ENCODE measurements around the gene DDIAS.
"Not testable (repeated sequence)": the region's sequence is repeated elsewhere in the genome, so short reads cannot be mapped to it uniquely, and the experiment has no call there.

The DDIAS gene

DNA sequence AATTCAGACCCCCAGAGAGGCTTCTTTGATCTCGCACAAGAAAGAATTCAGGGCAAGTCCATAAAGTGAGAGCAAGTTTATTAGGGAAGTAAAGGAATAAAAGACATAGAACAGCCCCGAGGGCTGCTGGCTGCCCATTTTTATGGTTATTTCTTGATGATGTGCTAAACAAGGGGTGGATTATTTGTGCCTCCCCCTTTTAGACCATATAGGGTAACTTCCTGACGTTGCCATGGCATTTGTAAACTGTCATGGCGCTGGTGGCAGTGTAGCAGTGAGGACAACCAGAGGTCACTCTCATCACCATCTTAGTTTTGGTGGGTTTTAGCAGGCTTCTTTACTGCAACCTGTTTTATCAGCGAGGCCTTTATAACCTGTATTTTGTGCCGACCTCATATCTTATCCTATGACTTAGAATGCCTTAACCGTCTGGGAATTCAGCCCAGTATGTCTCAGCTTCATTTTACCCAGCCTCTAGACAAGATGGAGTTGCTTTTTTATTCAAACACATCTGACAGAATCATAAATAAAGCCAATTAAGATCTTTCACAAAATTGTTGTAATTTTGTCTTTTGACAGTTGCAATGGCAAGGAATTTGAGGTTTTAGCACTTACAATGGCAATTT, 7.6 kb downstream of the DDIAS start:
- H3K9ac ChIP-seq, result no peak overlapping the region
- H3K27me3 ChIP-seq (ENCODE audit: insufficient read depth, low read depth), result no peaks in the 10 kb centered on the region
- no peak overlapping the region for H3K4me3 ChIP-seq (IDR thresholded peaks at IDR 0.05; ENCODE audit: insufficient read depth, low read depth, low read length)
- H3K79me2 ChIP-seq (ENCODE audit: insufficient read depth, low read depth), result peaks cover 51% of the 10 kb centered on the region; the same call in 1 of the 2 replicates
- no peak overlapping the region for H3K27ac ChIP-seq
- TF ChIP-seq, protein P1, sequence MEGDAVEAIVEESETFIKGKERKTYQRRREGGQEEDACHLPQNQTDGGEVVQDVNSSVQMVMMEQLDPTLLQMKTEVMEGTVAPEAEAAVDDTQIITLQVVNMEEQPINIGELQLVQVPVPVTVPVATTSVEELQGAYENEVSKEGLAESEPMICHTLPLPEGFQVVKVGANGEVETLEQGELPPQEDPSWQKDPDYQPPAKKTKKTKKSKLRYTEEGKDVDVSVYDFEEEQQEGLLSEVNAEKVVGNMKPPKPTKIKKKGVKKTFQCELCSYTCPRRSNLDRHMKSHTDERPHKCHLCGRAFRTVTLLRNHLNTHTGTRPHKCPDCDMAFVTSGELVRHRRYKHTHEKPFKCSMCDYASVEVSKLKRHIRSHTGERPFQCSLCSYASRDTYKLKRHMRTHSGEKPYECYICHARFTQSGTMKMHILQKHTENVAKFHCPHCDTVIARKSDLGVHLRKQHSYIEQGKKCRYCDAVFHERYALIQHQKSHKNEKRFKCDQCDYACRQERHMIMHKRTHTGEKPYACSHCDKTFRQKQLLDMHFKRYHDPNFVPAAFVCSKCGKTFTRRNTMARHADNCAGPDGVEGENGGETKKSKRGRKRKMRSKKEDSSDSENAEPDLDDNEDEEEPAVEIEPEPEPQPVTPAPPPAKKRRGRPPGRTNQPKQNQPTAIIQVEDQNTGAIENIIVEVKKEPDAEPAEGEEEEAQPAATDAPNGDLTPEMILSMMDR (conservative IDR thresholded peaks at IDR 0.05; ENCODE audit: low read depth, low read length), result no peak
- H3K4me1 ChIP-seq (ENCODE audit: low read depth, poor library complexity, severe bottlenecking), result peaks cover 46% of the 10 kb centered on the region
- no peak overlapping the region; the same call in 1 of the 2 replicates for H3K4me2 ChIP-seq
- H4K20me1 ChIP-seq (ENCODE audit: insufficient read depth), result no peaks in the 10 kb centered on the region
- H2AFZ ChIP-seq (ENCODE audit: low read depth), result no peak overlapping the region
- H3K36me3 ChIP-seq (ENCODE audit: insufficient read depth), result peaks cover 5% of the 10 kb centered on the region; the same call in 1 of the 2 replicates

DNA sequence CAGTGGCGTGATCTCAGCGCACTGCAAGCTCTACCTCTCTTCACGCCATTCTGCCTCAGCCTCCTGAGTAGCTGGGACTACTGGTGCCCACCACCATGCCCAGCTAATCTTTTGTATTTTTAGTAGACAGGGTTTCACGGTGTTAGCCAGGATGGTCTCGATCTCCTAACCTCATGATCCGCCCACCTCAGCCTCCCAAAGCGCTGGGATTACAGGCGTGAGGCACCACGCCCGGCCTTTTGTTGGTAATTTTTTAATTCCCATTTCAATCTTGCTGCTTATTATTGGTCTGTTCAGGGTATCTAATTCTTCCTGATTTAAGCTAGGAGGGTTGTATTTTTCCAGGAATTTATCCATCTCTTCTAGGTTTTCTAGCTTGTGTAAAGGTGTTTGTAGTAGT, 18.2 kb downstream of the DDIAS start:
- not testable (repeated sequence) for H3K36me3 ChIP-seq (ENCODE audit: insufficient read depth); H3K4me3 ChIP-seq (IDR thresholded peaks at IDR 0.05; ENCODE audit: insufficient read depth, low read depth, low read length); H3K27me3 ChIP-seq (ENCODE audit: insufficient read depth, low read depth); H3K9ac ChIP-seq; H4K20me1 ChIP-seq (ENCODE audit: insufficient read depth); H3K79me2 ChIP-seq (ENCODE audit: insufficient read depth, low read depth); H2AFZ ChIP-seq (ENCODE audit: low read depth)
- H3K27ac ChIP-seq, result peak overlapping the region; percentile 20; the same call in 1 of the 2 replicates
- H3K4me1 ChIP-seq (ENCODE audit: low read depth, poor library complexity, severe bottlenecking), result peaks cover 35% of the 10 kb centered on the region
- peak overlapping the region; percentile 64 for H3K4me2 ChIP-seq

DNA sequence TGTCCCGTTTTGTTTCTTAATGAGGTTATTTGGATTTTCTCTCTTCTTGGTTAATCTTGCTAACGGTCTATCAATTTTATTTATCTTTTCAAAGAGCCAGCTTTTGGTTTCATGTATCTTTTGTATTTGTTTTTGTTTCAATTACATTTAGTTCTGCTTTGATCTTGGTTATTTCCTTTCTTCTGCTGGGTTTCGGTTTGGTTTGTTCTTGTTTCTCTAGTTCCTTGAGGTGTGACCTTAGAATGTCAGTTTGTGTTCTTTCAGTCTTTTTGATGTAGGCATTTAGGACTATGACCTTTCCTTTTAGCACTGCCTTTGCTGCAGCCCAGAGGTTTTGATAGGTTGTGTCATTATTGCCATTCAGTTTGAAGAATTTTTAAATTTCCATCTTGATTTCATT, 18.7 kb downstream of the DDIAS start:
- Histone ChIP-seq H3K27ac (peak overlapping the region; percentile 20; the same call in 1 of the 2 replicates), H3K4me2 (peak overlapping the region; percentile 64), H3K4me1 (ENCODE audit: low read depth, poor library complexity, severe bottlenecking) (peaks cover 40% of the 10 kb centered on the region)
- not testable (repeated sequence) for H2AFZ ChIP-seq (ENCODE audit: low read depth); H3K4me3 ChIP-seq (IDR thresholded peaks at IDR 0.05; ENCODE audit: insufficient read depth, low read depth, low read length); H3K27me3 ChIP-seq (ENCODE audit: insufficient read depth, low read depth); H4K20me1 ChIP-seq (ENCODE audit: insufficient read depth); H3K36me3 ChIP-seq (ENCODE audit: insufficient read depth); H3K79me2 ChIP-seq (ENCODE audit: insufficient read depth, low read depth); H3K9ac ChIP-seq

DNA sequence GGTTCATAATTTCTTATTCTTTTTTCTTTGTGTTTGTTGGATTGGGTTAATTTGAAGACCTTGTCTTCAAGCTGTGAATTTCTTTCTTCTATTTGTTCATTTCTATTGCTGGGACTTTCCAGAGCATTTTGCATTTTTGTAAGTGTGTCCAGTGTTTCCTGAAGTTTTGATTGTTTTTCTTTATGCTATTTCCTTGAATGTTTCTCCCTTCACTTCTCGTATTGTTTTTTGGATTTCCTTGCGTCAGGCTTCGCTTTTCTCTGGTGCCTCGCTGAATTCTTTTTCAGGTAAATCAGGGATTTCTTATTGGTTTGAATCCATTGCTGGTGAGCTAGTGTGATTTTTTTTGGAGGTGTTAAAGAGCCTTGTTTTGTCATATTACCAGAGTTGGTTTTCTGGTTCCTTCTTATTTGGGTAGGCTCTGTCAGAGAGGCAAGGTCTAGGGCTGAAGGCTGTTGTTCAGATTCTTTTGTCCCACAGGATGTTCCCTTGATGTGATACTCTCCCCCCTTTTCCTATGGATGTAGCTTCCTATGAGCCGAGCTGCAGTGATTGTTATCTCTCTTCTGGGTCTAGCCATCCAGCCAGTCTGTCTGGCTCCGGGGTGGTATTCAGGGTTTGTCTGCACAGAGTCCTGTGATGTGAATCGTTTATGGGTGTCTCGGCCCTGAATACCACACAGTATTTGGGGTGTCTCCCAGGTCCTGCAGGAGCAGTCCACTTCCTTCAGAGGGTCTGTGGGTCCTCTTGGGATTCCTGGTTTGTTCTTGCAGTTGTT, 21.0 kb downstream of the DDIAS start:
- not testable (repeated sequence) for H3K27ac ChIP-seq; H3K36me3 ChIP-seq (ENCODE audit: insufficient read depth); H3K27me3 ChIP-seq (ENCODE audit: insufficient read depth, low read depth); H3K4me3 ChIP-seq (IDR thresholded peaks at IDR 0.05; ENCODE audit: insufficient read depth, low read depth, low read length); H3K4me2 ChIP-seq; H3K79me2 ChIP-seq (ENCODE audit: insufficient read depth, low read depth); H3K9ac ChIP-seq; H4K20me1 ChIP-seq (ENCODE audit: insufficient read depth); H2AFZ ChIP-seq (ENCODE audit: low read depth)
- H3K4me1 ChIP-seq (ENCODE audit: low read depth, poor library complexity, severe bottlenecking), result peaks cover 49% of the 10 kb centered on the region

DNA sequence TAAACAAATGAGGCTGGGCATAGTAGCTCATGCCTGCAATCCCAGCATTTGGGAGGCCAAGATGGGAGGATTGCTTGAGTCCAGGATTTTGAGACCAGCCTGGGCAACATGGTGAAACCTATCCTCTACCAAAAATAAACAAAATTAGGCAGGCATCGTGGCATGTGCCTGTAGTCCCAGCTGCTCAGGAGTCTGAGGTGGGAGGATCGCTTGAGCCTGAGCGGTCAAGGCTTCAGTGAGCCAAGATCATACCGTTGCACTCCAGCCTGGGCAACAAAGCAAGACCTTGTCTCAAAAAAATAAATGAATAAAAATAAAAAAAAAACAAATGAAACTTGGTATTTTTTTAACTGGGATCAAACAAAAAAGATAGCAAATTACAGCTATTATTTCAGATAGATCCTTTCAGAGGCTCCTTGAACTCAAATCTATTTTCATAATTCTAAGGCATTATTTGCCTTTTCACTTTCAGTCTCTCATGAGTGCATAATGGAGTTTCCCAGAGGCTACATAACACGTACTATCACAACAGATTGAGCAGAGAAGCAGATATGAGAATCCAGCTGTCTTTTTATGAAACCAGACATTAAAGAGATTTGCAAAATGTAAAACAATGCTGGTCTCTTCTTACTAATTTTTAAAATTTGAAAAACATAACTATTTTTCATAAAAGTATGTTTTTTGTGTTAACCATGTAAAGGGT, 23.1 kb downstream of the DDIAS start:
- Histone ChIP-seq H3K4me2 (no peak overlapping the region), H3K27ac (no peak overlapping the region), H4K20me1 (ENCODE audit: insufficient read depth) (no peaks in the 10 kb centered on the region), H3K36me3 (ENCODE audit: insufficient read depth) (no peaks in the 10 kb centered on the region), H3K4me3 (IDR thresholded peaks at IDR 0.05; ENCODE audit: insufficient read depth, low read depth, low read length) (no peak overlapping the region), H3K79me2 (ENCODE audit: insufficient read depth, low read depth) (peaks cover 7% of the 10 kb centered on the region; the same call in 1 of the 2 replicates), H3K9ac (no peak overlapping the region), H2AFZ (ENCODE audit: low read depth) (no peak overlapping the region), H3K4me1 (ENCODE audit: low read depth, poor library complexity, severe bottlenecking) (peaks cover 44% of the 10 kb centered on the region), H3K27me3 (ENCODE audit: insufficient read depth, low read depth) (no peaks in the 10 kb centered on the region)
- TF ChIP-seq, protein P1 (conservative IDR thresholded peaks at IDR 0.05; ENCODE audit: low read depth, low read length), result no peak
